Measurements from ENCODE around the gene SH3BP5.

SH3BP5 gene

GRCh38 chr3:15241341-15241740 lies 91.0 kb downstream of the SH3BP5 start:
- peak; percentile 61 for DNase-seq

- no peak for DNase-seq
Observed at GRCh38 chr3:15229262-15229661, 103.1 kb downstream of the SH3BP5 start.

GRCh38 chr3:15228147-15228546 lies 104.2 kb downstream of the SH3BP5 start:
- no peak for DNase-seq

- DNase-seq = no peak
Observed at GRCh38 chr3:15223685-15224572, 108.5 kb downstream of the SH3BP5 start.

GRCh38 chr3:15221574-15222217 lies 110.7 kb downstream of the SH3BP5 start:
- DNase-seq = no peak

GRCh38 chr3:15220661-15221060 lies 111.7 kb downstream of the SH3BP5 start:
- DNase-seq = no peak

- no peak for DNase-seq
Observed at GRCh38 chr3:15220056-15220455, 112.3 kb downstream of the SH3BP5 start.

GRCh38 chr3:15218689-15219088 lies 113.7 kb downstream of the SH3BP5 start:
- DNase-seq = no peak

- DNase-seq = no peak
Observed at GRCh38 chr3:15217841-15218267, 114.5 kb downstream of the SH3BP5 start.

GRCh38 chr3:15217011-15217671 lies 115.2 kb downstream of the SH3BP5 start:
- DNase-seq = no peak

GRCh38 chr3:15216501-15216900 lies 115.9 kb downstream of the SH3BP5 start:
- no peak for DNase-seq

GRCh38 chr3:15215996-15216395 lies 116.4 kb downstream of the SH3BP5 start:
- no peak for DNase-seq

- DNase-seq = no peak
Observed at GRCh38 chr3:15214758-15215157, 117.6 kb downstream of the SH3BP5 start.

- no peak for DNase-seq
Observed at GRCh38 chr3:15211937-15212336, 120.4 kb downstream of the SH3BP5 start.

- no peak for DNase-seq
Observed at GRCh38 chr3:15207836-15208504, 124.4 kb downstream of the SH3BP5 start.

- peak; percentile 20 for DNase-seq
Observed at GRCh38 chr3:15206662-15207576, 125.5 kb downstream of the SH3BP5 start.

- peak; percentile 96 for DNase-seq
Observed at GRCh38 chr3:15205934-15206661, 126.3 kb downstream of the SH3BP5 start, which contains the start of gene CAPN7. CAPN7 (plus strand) TSS chr3:15206246; CDS start chr3:15206496, 250 bp downstream.

GRCh38 chr3:15205482-15205933 lies 126.9 kb downstream of the SH3BP5 start:
- DNase-seq = no peak
